Adrenal gland (tissue), 12 donors: Measurements from ENCODE around the gene IBA57. TPM values are rescaled to one million over a fixed set of nuclear protein-coding genes. Genes with fewer than 3 reads are reported as not detected.
"Not testable (repeated sequence)": the region's sequence is repeated elsewhere in the genome, so short reads cannot be mapped to it uniquely, and the experiment has no call there.

Experiments
- DNase-seq, 7 donors: peaks; one replicate each; pipeline ENCODE4 v3.0.0-alpha.2; 2019 to 2020
- H3K27ac ChIP-seq, 5 donors: fragments of 200-600 bp; sonication (generic) in 4 of 5; 1 replicate in 3 of 5; 2 replicates in 2 of 5; pipeline versions ENCODE4 v1.5.1 to v1.8.0; 2016 to 2020; ENCODE audit warnings: mild to moderate bottlenecking in 1 of 5
- H3K27me3 ChIP-seq: fragments of 200-600 bp; 2 replicates; pipeline ENCODE4 v1.8.0; 2021
- H3K36me3 ChIP-seq, 2 donors: fragments of 200-600 bp; replicated peaks in 1 of 2; 1 replicate in 1 of 2; 2 replicates in 1 of 2; pipeline versions ENCODE4 v1.5.1 to v1.8.0; 2018 to 2022
- H3K4me1 ChIP-seq, 2 donors: fragments of 200-600 bp; replicated peaks in 1 of 2; 1 replicate in 1 of 2; 2 replicates in 1 of 2; pipeline versions ENCODE4 v1.5.1 to v1.8.0; 2018 to 2021
- H3K4me3 ChIP-seq, 4 donors: fragments of 200-600 bp; sonication (generic) in 3 of 4; one replicate each; pipeline ENCODE4 v1.5.1; 2016 to 2018
- H3K9me3 ChIP-seq, 3 donors: fragments of 200-600 bp; sonication (generic) in 1 of 3; replicated peaks in 1 of 3; 1 replicate in 2 of 3; 2 replicates in 1 of 3; pipeline versions ENCODE4 v1.5.1 to v1.8.0; 2016 to 2021
- CTCF ChIP-seq, 6 experiments: fragments of 450-650 bp in 4 of 6; fragments of 200-600 bp in 2 of 6; sonication (generic) in 1 of 6; IDR thresholded peaks; 1 replicate in 5 of 6; 2 replicates in 1 of 6; pipeline versions ENCODE4 v1.5.1 to v1.8.0; 2016 to 2021; ENCODE audit warnings: antibody characterized with exemption in 6 of 6, mild to moderate bottlenecking in 2 of 6, moderate library complexity in 1 of 6
- POLR2A ChIP-seq, 2 donors: fragments of 450-650 bp; IDR thresholded peaks; one replicate each; pipeline ENCODE4 v1.6.1; 2017; ENCODE audit warnings: antibody characterized with exemption in 2 of 2, mild to moderate bottlenecking in 2 of 2, moderate library complexity in 1 of 2
- WGBS, 4 donors: extraction: QIAGEN DNeasy Blood & Tissue Kit in 2 of 4; methylation state at CpG; one replicate each; pipeline versions ENCODE4 v1.1.5 to v1.1.7; 2013 to 2017; 5-methylcytosine and 5-hydroxymethylcytosine counted together
- intact Hi-C, 2 donors: fragments of 100-400 bp; cut with DNase I; formaldehyde crosslinking; loops; one replicate each; pipeline versions ENCODE4 v1.14.1 to v1.15.0; 2022 to 2023
- polyA plus RNA-seq, 3 donors: library from polyadenylated mRNA; stranded (reverse); fragments of 200-250 nt in 2 of 3; fragments of 350-450 nt in 1 of 3; fragmentation: Illumina TruSeq in 1 of 3; extraction: RNeasy Lipid Tissue Mini Kit (QIAGEN cat#74804) in 1 of 3; gene quantifications; one replicate each; pipeline ENCODE4 v1.2.3, GENCODE V29; 2013 to 2014
- total RNA-seq, 9 donors: library from RNA; depleted of rRNA in 4 of 9; stranded (reverse); fragments of >200 nt in 4 of 9; fragments of 120-200 nt in 1 of 9; fragmentation: NEBNext Ultra II Directional in 1 of 9; extraction: Animal tissue kit (Norgen Biotek cat#: 25700) in 1 of 9; gene quantifications; one replicate each; pipeline versions ENCODE4 v1.1.0 to v1.2.4, GENCODE V29; 2013 to 2023
- donor health status: healthy with polysubstance abuse.
- donor health status: Bipolar disorder and iron deficiency.
- donor health status: DM: yes; HTN: yes; CAD: no.
- donor health status: DM: no; HTN: no; CAD: no.
- donor health status: DM: no; HTN: no; CAD: no.
- donor health status: DM: yes; HTN: yes; CAD: no.

IBA57 gene
- total and polyA plus RNA-seq, 12 donors = 1.4 to 40.6 (median 13.0) TPM

GRCh38 chr1:228185641-228185965 is 20.0 kb downstream of the IBA57 start:
- no peaks in the 10 kb centered on the region for H3K27me3 ChIP-seq
- H3K9me3 ChIP-seq = no peaks in the 10 kb centered on the region
- no peak for DNase-seq
- TF ChIP-seq CTCF (IDR thresholded peaks at IDR 0.05) = no peak
- TF ChIP-seq POLR2A (IDR thresholded peaks at IDR 0.05) = no peak
- no peak overlapping the region for H3K4me3 ChIP-seq
- 71 to 87% (median 79%) methylated on average over 10 to 11 of the region's 11 CpGs for WGBS, 4 donors
- no peaks in the 10 kb centered on the region for H3K36me3 ChIP-seq
- no peaks in the 10 kb centered on the region for H3K4me1 ChIP-seq
- no peak overlapping the region for H3K27ac ChIP-seq
- intact Hi-C loops = no loop called here

GRCh38 chr1:228188249-228188648 is 22.6 kb downstream of the IBA57 start:
- H3K36me3 ChIP-seq, intact Hi-C loops, H3K27ac ChIP-seq, H3K4me3 ChIP-seq, H3K4me1 ChIP-seq, H3K9me3 ChIP-seq, H3K27me3 ChIP-seq, DNase-seq: not testable (repeated sequence)
- WGBS, 4 donors = 56 to 86% (median 80%) methylated on average over 2 of the region's 2 CpGs

- WGBS, 4 donors = 85 to 90% (median 89%) methylated on average over 6 to 14 of the region's 14 CpGs
- intact Hi-C loops = no loop called here
- no peaks in the 10 kb centered on the region for H3K36me3 ChIP-seq
- H3K4me3 ChIP-seq = no peak overlapping the region
- H3K4me1 ChIP-seq = no peaks in the 10 kb centered on the region
- DNase-seq = no peak
- H3K27ac ChIP-seq = no peak overlapping the region
- TF ChIP-seq POLR2A (IDR thresholded peaks at IDR 0.05) (no peak), CTCF (IDR thresholded peaks at IDR 0.05) (no peak)
- no peaks in the 10 kb centered on the region for H3K27me3 ChIP-seq
- H3K9me3 ChIP-seq = no peaks in the 10 kb centered on the region
Measured at GRCh38 chr1:228190182-228190581, 24.6 kb downstream of the IBA57 start.

- WGBS, 4 donors = 81 to 93% (median 85%) methylated on average over 5 of the region's 5 CpGs
- no peaks in the 10 kb centered on the region for H3K36me3 ChIP-seq
- H3K4me3 ChIP-seq = no peak overlapping the region
- no peaks in the 10 kb centered on the region for H3K4me1 ChIP-seq
- intact Hi-C loops = no loop called here
- no peak for DNase-seq
- no peaks in the 10 kb centered on the region for H3K27me3 ChIP-seq
- H3K27ac ChIP-seq = no peak overlapping the region
- TF ChIP-seq POLR2A (IDR thresholded peaks at IDR 0.05) (no peak), CTCF (IDR thresholded peaks at IDR 0.05) (no peak)
- no peaks in the 10 kb centered on the region for H3K9me3 ChIP-seq
Measured at GRCh38 chr1:228190778-228191177, 25.2 kb downstream of the IBA57 start.

GRCh38 chr1:228194436-228194835 is 28.8 kb downstream of the IBA57 start:
- WGBS, 4 donors = 62 to 74% (median 70%) methylated on average over 2 to 3 of the region's 3 CpGs
- Histone ChIP-seq H3K27me3 (no peaks in the 10 kb centered on the region), H3K27ac (no peak overlapping the region), H3K36me3 (no peaks in the 10 kb centered on the region), H3K9me3 (peaks cover 0 to 7% (median 4%) of the 10 kb centered on the region in 3 donors), H3K4me3 (no peak overlapping the region), H3K4me1 (no peaks in the 10 kb centered on the region)
- TF ChIP-seq POLR2A (IDR thresholded peaks at IDR 0.05) = no peak
- intact Hi-C loops = no loop called here
- DNase-seq = no peak
